Central memory CD4-positive, alpha-beta T cell (primary cell): ENCODE results near the gene CDK17.
"Not testable (repeated sequence)": the region's sequence is repeated elsewhere in the genome, so short reads cannot be mapped to it uniquely, and the experiment has no call there.

ENCODE experiments used
- DNase-seq: peaks from one replicate; pipeline ENCODE4 v3.0.0; 2022

The CDK17 gene

DNA sequence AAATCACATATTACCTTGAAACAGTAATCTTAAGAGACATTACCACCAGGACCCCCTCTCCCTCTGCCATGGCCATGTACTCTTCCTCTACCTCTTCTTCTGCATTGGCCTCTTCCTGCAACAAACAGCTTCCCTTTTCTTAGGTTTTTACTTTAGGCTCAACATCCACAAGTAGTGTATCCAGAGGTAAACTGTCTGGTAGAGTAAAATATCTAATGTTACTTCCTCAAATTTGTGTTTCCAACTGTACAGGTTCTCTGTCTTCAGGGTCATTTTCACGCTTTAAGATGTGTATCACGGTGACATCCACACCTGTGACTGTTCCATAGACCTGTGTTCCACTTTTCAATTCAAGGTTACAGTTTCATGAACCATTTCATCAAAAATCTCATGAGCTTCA lies 13.4 kb downstream of the CDK17 start:
- DNase-seq: no peak

DNA sequence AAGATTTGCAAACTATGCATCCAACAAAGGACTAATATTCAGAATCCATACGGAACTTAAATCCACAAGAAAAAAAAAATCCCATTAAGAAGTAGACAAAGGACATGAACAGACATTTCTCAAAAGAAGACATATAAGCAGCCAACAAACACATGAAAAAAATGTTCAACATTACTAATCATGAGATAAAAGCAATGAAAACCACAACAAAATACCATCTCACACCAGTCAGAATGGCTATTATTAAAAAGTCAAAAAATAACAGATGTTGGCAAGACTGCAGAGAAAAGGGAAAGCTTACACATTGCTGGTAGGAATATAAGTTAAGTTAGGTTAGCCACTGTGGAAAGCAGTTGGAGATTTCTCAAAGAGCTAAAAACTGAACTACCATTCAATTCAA lies 16.2 kb downstream of the CDK17 start:
- DNase-seq: no peak

DNA sequence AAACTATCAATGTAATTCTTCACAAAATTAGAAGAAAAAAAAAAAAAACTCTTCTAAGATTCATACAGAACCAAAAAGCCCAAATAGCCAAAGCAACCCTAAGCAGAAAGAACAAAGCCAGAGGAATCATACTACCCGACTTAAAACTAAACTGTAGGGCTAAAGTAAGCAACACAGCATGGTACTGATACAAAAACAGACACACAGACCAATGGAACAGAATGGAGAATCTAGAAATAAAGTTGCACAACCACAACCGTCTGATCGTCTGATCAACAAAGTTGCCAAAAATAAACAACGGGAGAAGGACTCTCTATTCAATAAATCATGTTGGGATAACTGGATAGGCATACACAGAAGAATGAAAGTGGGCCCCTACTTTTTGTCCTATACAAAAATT lies 16.9 kb downstream of the CDK17 start:
- DNase-seq: no peak

DNA sequence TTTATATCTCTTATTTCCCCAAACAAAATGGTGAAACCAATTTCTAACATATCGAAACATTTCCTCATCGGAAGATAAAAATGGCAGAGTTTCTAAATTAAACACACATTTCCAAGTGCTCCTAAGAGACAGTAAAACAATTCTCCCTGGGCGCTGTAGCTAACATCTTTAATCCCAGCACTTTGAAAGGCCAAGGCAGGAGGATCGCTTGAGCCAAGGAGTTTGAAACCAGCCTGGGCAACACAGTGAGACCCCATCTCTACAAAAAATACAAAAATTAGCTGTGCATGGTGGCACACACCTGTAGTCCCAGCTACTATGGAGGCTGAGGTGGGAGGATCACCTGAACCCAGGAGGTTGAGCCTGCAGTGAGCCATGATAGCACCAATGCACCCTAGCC lies 20.5 kb downstream of the CDK17 start:
- not testable (repeated sequence) for DNase-seq

DNA sequence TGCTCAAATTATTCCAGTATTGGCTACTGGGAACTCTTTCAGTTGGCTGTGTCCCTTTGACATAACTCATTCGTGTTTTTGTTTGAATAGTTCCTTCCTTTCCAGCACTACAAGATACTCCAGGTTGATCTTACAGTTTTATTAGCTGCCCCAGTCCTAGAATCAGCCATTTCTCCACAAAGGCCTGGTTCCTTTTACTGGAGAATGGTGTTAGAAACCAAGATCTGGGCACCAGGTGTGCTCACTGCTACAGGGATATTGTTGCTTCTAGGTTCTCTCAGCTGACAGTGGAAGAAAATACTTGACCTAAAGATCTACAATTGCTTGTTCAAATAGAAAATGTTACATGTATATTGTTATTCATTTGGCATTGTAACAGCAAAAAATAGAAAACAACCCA lies 21.9 kb downstream of the CDK17 start:
- DNase-seq: no peak

DNA sequence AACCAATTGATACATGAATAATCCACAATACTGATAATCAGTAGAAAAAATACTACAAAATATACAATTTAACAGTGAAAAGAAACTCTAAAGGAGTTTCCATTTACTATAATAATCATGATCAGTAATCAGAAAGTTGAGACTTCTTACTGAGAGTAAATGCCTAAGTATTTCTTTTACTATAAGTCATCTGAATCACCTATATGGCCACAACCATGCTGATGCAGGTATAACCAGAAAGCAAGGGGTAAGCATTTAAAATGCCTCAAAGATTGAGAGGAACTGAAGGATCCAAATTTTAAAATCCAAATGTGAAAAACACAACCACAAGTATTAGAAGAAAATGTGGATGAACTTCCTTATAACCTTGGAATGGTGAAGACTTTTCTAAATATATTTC lies 23.4 kb downstream of the CDK17 start:
- no peak for DNase-seq

DNA sequence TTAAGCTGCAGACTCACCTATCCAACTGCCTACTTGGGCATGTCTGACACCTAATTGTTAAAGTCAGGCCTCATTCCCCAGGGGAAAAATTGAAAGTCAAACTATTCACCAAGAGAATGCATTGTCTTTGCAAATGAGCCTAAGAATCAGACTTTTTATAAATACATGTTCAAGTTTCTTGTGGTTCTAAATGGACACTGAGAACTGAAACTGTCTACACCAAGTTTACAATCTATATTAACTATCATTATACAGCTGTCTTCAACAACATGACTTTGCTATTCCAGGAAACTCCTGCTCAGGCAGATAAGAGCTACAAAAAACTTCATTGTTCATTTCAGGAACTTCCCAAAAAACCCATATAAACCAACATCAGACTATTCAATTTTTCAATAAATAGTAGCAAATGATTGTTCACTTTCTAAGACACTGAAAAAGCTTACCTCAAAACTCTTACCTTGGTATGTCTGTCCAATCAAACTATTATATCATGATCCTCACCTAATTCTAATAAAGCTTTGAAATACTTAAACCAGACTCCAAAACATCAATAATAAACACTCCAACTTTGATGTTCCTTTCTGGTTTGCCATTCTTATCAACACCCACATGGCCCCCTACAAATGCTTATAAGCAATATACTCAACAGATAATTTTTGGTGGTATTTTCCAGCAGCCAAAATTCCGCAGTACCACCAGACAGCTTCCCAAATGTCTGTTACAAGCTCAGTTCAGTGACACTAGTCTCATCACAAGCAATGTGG lies 24.2 kb downstream of the CDK17 start:
- DNase-seq: no peak

DNA sequence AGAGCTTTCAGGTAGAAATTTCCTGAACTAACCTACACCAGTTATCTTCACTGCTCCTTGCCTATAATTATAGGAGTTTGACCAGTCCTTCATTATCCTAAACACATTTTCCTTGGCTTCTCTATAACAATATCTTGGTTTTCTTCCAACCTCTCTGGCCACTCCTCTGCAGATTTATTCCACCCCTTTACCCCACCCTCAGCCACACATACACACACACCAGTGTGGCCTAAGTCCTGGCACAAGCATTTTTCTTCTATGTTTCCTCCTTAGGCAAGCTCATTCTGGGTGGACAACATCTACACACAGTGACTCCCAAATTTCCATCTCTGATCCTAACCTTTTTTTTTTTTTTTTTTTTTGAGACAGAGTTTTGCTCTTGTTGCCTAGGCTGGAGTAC lies 25.1 kb downstream of the CDK17 start:
- no peak for DNase-seq

DNA sequence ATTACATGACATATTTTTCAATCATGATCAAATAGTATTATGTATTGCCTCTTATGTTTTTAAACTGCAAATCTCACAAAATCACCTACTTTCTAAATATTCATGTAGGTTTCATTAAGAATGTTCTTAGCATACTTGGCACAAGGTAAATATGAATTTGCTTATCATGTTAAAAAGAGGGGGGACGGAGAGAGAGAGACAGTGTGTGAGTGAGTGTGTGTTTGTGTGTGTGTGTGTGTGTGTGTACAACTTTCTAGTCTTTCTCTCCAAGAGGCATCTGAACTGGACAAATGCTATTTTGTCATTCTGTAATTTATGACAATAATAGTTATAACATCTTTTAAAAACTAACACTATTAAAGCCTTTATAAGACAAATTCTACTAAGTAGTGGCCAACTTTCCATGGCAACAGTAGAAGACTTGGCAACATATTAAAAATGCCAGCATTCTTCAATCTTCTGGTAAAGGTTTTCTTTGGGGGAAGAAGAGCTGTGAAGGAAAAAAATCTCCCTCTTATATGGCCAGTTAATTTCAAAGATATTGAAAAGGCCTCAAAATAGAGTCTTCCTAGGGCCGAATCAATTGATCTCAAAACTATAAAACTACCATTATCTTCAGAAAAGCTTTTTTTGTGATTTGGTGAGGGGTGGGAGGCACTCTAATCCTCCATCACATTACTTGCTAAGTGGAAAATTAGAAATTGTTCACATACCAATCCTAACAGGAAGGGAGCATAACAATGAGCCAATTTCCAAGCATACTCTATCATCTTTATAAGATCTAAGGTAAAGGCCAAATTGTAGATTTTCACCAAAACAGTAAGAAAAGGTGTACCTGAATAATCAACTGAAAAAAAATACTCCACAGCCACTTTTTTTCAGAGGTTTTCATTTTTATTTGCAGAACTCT lies 28.2 kb downstream of the CDK17 start:
- no peak for DNase-seq

DNA sequence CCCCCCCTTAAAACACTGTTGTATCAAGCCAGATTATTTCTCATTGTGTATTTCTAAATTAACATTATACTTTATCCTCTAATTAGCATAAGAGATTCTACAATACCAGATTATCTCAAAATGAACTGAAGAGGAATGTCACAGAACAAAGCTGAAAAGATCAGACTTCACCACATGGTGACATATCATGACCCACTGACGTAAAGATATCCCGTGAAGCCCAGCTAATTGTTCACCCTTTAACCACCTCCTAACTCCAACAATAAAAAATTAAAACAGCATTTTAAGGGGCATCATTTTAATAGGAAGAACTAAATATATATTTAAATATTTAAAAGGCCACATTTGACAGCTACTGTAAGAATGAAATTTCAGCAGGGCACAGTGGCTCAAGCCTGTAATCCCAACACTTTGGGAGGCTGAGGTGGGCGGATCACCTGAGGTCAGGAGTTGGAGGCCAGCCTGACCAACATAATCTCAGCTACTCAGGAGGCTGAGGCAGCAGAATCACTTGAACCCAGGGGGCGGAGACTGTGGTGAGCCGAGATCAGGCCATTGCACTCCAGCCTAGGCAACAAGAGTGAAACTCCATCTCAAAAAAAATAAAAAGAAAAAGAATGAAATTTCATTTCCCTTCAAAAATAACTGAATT lies 29.0 kb downstream of the CDK17 start:
- no peak for DNase-seq

DNA sequence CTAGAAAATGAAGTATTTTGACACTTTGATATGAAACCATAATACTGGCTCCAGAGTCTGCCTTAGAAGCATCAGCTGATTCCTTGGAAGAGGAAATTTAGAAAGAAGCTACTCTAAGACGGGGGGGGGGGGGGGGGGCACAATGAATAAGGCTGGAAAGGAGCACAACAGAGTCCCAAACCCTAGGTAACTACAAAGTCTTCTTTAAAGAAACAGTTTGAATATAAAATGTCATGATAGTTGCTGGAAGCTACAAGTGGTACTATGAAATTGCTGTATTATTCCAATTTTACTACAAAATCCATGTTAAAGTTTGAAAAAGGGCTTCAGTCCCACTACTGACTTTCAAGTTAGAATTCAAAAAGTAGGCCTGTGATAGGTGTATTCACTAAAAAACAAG lies 31.6 kb downstream of the CDK17 start:
- DNase-seq: no peak

DNA sequence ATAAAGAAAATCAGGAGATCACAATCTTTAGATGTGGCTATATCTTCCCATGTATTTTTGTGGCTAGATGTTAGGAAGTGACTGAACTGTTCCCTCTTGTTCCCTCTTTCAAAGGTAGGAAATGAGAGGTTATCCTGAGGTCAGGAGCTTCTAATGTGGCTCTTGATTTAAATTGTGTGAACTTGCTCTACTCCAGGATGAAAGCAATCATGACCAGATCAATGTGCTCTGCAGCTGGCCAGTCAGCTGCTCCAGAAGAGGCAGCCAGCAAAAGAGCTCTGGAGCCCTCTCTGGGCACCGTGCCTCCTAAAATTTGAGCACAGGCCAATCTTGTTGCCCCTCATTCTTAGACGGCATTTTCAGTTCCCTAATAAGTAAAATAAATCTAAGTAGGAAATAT lies 32.0 kb downstream of the CDK17 start:
- no peak for DNase-seq

DNA sequence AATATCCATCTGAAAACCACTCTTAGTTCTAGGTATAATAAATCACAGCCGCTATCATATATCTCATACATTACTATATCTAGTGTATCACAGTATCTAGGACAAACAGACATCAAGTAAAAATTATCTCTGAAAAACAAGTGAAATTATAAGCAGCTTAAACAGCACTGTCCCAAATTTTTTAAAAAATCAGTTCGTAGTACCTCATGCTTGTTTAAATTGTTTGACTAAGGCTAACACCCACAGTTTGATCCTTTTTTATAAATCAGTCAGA lies 33.9 kb downstream of the CDK17 start:
- DNase-seq: no peak

DNA sequence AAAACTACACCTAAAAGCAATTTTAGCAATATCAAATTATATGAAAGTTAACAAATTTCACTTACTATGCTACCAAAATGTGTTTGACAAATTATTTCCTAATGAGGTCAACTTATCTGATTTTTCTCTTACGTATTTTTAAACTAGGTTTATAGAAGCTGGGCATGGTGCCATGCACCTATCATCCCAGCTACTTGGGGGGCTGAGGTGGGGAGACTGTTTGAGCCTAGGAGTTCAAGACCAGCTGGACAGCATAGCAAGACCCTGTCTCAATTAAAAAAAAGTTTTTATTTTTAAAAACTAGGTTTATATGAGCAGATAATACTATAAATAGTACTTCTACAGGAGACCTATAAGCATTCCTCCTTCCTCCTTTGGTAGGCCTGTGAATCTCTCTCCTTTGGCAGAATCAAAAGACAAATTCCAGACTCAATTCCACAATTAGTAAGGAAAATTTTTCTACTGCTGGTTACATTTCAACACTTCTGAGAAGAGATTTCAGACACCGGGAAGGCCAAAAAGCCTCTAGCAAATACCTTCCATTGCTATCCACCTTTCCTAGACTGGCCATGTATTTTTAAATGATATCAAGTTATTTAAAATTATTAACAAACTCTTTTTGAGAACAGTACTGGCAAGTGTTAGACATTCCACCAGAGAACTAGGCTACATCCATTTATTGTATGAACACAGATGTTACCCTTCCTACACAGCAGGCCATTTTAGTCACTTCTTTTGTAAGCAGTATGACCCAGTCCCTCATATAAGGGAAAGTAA lies 34.4 kb downstream of the CDK17 start:
- DNase-seq: no peak

DNA sequence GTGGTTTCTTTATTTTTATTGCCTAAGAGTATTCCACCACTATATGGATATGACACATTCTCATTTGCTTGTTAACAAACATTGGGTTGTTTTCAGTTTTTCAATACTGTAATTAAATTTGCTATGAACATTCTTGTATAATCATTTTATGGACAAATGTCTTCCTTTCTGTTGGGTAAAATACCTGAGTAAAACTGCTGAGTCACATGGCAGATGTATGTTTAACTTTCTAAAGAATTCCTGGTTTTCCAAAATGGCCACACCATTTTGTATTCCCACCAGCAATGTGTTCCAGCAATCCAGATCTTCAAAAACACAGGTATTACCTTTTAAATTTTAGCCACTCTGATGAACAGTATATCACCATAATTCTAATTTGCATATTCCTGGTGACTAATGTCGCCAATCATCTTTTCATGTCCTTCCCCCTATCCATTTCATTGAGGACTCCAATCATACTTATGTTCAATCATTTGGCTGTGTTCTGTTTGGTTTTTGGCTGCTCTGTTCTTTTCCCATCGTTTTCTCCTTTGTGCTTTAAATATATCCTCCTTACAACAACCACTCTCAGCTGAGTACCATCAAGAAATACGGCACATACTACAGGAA lies 36.0 kb downstream of the CDK17 start:
- DNase-seq: no peak

DNA sequence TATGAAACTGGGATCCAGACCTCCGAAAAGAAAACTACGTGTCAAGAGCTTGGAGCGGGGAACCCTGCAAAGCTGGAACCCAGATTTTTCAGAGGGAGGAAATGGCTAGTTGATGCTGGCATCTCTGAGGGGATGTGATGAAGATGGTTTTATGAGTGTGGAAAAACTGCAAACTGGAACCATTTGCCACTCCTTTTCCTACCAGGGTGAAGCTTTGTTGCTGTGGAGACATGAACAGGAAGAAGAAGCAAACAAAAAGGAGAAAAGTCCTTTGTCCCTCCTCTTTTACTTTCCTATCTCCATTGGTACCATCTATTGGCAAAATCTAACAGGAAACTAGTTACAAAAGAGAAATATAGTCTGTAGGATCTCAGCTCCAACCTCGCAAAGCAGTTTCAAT lies 39.2 kb downstream of the CDK17 start:
- no peak for DNase-seq

DNA sequence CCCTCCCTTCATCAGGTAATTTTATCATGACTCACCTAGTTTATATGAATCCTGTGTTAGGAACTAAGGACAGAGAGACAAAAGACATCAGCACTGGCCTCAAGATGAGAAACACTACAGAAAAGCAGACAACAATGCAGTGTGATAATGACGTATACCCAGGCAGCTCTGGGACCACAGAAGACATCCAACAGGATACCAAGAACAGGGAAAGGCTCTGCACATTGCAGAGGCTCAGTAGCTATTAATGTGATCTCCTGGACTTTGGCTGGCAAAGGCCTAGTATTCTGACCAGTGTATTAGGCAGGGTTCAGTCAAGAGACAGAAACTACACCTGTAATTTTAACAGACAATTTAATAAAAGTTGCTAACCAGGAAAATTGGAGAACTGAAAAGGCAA lies 39.7 kb downstream of the CDK17 start:
- DNase-seq: no peak

DNA sequence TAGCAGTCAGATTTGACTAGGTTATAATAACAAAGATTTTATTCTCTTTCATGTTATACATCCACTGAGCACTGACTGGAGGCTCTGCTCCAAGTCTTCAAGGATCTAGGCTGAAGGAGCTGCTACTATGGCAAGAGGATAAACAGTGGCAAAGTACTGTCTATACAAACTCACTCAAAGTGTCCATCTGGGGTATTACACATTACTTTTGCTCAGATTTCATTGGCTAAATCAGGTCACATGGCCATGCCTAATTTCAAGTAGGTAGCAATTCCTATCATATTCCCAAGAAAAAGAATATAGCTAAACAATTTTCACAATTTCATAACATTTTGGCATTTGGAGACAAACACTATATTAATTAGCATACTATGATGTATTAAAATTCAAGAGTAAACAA lies 40.9 kb downstream of the CDK17 start:
- DNase-seq: no peak

DNA sequence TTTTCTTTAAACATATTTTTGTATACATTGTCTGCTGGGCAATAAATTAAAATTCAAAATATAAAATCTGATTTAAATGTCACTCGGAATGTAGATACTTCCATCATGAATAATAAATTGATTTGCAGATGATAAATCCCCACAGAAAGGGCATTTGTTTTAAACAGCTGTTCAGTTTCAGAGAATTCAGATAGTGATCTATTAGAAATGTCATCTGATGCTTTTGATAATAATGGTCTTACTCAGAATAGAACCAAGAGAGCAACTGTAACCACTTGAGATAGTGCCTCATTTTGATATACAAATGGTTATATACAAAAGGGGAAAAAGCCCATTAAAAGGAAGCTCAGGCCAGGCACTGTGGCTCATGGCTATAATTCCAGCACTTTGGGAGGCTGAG lies 43.4 kb downstream of the CDK17 start:
- DNase-seq: no peak

DNA sequence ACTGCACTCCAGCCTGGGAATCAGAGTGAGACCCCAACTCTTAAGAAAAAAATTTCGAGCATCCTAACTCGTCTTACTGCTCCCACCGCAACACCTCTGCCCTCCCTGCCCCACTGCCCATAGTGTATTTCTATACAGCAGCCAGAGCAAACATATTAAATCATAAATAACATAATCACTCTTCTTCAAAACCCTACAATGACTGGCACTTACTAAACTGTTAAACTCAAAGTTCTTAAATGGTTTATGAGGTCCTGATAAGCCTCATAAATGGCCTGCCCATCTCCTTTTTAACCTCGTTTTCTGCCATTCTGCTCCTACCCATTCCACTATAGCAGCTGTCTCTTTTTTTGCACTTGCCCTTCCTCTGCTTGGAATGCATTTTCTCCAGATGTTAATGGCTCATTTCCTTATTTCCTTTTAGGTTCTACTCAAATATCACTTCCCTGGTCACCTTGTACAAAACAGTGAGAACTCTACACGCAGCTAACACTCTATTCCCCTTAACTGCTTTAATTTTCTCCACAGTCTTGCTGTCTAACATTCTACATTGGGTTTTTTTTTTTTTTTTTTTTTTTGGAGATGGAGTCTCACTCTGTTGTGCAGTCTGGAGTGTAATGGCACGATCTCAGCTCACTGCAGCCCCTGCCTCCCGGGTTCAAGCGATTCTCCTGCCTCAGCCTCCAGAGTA lies 45.2 kb downstream of the CDK17 start:
- DNase-seq: no peak

DNA sequence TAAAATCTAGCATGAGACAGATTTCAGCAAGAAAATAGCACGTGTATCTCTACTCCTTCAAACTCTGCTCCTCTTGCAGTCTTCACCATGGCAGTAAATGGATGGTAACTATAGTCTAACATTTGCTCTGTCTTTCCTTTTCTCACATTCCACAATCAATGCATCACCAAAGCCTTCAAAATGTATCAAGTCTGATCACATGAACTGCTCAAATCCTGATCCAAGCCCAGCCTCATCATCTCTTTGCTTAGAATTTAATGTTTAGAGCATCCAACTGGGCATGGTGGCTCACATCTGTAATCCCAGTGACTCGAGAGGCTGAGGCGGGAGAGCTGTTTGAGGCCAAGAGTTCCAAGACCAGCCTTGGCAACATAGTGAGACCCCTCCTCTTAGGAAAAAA lies 45.9 kb downstream of the CDK17 start:
- no peak for DNase-seq

DNA sequence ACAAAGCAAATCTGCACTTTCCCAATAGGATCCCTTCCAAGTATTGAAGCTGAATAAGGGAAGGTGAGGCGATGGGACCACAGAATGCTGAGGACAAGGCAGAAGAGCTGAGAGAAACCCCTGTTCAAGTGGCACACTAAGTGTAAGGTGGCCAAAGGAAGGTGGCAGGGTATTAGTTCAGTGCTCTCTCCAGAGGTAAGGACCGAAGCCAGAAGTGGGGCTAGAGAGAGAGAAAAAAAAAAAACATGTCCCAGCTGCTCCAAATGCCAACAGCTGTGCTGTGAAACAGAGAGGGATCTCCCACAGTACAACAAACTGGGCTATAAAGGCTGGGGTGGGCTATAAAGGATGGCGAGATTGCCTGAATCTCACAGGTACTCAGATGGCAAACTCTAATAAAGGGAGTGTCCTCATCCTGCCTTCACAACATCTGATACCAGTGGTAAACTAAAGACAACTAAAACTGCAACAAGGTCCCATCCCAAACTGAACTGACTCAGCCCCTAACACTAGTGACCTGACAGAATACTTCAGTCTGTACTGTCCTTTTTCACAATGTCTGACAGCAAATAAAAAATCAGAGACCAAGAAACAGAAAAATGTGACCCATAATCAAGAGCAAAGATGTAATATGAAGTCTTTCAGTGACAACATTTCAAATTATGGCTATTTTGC lies 47.9 kb downstream of the CDK17 start:
- DNase-seq: no peak
